Subcutaneous adipose tissue (tissue), 4 donors: ENCODE results near the gene CNDP1. TPM values are rescaled to one million over a fixed set of nuclear protein-coding genes. Genes with fewer than 3 reads are reported as not detected.

Experiments
- total RNA-seq, 4 donors: library from RNA; depleted of rRNA; stranded (reverse); fragments of >200 nt; gene quantifications; one replicate each; pipeline ENCODE4 v1.1.0, GENCODE V29; 2016
- TF ChIP-seq, protein P1 (sequence below): fragments of 450-650 bp; IDR thresholded peaks from one replicate; pipeline ENCODE4 v1.5.1; 2016; ENCODE audit warnings: low read depth, mild to moderate bottlenecking, control low read depth, antibody characterized with exemption, moderate library complexity

The CNDP1 gene, protein sequence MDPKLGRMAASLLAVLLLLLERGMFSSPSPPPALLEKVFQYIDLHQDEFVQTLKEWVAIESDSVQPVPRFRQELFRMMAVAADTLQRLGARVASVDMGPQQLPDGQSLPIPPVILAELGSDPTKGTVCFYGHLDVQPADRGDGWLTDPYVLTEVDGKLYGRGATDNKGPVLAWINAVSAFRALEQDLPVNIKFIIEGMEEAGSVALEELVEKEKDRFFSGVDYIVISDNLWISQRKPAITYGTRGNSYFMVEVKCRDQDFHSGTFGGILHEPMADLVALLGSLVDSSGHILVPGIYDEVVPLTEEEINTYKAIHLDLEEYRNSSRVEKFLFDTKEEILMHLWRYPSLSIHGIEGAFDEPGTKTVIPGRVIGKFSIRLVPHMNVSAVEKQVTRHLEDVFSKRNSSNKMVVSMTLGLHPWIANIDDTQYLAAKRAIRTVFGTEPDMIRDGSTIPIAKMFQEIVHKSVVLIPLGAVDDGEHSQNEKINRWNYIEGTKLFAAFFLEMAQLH
- 1 to 10 TPM in 1 of 4 donors, not detected in 3; 1.1 TPM for total RNA-seq

DNA sequence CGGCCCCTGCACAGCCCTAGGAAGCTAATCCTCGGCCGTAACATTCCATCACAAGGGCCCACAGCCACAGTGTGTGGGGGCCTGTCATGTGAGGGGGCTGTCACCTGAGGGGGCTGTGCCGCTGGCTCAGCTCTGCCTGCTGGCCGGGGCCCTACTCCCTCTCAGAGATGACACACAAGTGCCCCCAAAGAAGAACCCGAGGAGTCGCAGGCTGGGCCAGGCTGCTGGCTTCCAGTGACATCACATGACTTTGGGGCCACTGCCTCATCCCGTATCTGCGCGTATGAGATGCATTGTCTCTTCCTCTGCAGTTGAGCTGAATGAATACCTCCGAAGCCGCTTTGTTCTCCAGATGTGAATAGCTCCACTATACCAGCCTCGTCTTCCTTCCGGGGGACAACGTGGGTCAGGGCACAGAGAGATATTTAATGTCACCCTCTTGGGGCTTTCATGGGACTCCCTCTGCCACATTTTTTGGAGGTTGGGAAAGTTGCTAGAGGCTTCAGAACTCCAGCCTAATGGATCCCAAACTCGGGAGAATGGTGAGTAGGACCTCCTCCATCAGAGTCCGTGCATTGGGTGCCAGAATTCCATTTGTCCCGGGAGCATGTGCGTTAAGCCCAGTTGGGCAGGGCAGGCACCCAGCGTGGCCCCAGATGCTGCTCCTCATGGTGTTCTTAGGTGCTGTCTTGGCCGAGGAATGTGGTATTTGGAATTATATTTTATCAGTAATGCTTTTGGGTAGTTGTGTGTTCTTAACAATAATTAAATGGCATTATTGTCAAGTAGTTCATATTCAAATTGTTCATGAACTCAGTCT is at the start of gene CNDP1:
Gene CNDP1, plus strand, starts transcription at position 351 of the 820 bp plus-strand sequence. Its CDS starts 168 bp downstream, at position 519.
- TF ChIP-seq, protein P1, sequence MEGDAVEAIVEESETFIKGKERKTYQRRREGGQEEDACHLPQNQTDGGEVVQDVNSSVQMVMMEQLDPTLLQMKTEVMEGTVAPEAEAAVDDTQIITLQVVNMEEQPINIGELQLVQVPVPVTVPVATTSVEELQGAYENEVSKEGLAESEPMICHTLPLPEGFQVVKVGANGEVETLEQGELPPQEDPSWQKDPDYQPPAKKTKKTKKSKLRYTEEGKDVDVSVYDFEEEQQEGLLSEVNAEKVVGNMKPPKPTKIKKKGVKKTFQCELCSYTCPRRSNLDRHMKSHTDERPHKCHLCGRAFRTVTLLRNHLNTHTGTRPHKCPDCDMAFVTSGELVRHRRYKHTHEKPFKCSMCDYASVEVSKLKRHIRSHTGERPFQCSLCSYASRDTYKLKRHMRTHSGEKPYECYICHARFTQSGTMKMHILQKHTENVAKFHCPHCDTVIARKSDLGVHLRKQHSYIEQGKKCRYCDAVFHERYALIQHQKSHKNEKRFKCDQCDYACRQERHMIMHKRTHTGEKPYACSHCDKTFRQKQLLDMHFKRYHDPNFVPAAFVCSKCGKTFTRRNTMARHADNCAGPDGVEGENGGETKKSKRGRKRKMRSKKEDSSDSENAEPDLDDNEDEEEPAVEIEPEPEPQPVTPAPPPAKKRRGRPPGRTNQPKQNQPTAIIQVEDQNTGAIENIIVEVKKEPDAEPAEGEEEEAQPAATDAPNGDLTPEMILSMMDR = no peak

DNA sequence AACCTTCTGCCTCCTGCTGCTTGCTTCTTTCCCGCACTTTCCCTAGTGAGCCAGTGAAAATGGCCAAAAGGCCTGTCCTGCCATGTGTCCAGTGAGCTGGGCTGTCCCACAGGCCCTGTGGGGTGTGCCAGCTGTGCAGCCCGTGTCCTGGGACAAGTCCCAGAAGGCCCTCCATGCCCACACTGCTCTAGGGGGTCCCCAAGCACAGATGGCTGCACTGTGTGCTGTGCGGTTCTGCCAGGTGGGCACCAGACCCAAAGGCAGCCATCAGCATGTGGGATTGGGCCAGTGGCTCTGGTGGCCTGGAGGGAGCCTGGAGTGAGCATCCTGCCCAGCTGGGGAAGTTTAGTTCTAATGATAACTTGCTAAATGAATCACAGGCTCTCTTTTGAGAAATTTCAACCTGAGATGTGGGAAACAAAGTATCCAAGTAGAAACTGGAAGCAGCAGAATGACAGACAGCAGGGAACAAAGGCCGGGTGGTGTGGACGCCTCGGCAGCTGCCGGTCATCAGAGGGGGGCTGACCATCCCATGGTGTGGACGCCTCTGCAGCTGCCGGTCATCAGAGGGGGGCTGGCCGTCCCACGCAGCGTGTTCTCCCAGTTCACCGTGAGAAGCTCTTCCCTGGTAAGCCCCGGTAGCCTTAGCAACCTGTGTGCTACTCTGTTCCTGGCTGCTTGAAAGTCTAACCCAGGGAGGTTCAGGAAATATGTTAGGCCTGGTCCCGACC is 48.0 kb upstream of the CNDP1 start:
- TF ChIP-seq, protein P1 = no peak

DNA sequence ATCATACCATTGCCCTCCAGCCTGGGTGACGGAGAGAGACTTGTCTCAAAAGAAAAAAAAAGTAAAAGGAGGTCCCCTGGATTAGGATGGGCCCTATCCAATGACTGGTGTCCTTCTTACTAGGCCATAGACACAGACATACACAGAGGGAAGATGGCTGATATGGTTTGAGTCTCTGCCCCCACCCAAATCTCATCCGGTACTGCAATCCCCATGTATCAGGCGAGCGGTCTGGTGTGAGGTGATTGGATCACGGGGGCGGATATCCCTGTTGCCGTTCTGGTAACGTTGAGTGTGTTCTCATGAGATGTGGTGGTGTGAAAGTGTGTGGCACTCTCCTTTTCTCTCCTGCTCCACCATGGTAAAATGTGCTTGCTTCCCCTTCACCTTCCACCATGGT is 45.9 kb upstream of the CNDP1 start:
- TF ChIP-seq, protein P1 = no peak

DNA sequence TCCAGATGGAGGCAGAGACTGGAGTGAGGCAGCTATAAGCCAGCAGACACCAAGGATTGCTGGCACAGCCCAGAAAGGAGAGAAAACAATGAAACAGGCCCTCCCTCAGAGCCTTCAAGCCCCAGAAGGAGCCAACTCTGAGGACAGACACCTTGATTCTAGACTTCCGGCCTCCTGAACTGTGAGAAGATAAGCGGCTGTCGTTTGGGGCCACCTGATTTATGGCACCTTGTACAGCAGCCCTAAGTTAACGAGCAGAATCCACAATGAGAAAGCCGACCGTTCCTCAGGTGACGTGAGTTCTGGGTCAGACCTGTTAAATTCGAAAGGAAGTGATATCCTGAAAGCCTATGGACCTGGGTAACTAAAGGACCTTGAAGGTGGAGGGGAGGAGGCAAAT is 45.4 kb upstream of the CNDP1 start:
- TF ChIP-seq, protein P1 = no peak

DNA sequence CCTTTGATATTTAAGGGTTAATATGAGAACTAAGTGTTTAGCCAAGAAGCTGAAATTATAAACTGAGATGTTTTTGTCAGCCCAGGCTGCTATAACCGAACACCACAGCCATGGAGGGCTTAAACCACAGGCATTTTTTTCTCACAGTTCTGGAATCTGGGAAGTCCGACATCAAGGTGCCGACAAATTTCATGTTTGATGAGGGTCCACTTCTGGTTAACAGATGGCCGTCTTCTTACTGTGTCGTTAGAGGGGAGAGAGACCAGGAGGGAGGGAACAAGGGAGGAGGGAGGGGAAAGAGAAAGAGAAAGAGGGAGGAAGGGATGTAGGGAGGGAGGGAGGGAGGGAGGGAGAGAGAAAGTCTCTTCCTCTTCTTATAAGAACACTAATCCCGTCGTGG is 44.6 kb upstream of the CNDP1 start:
- TF ChIP-seq, protein P1 = no peak

DNA sequence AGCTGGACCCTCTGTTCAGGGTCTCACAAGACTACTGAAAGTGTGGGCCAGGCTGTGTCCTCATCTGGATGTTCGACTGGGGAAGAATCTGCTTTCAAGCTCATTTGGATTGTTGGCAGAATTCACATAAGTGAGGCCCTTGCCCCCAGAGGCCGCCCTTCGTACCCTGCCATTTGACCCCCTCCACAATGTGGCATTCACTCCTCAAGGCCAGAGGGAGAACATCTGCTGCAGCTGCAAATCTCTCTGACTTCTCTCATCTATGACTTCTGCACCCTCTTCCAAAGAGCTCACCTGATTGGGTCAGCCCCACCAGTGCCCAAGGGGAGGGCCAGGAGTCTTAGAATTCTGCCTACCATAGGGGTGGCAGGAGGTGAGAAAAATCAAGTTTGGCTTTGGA is 42.0 kb upstream of the CNDP1 start:
- TF ChIP-seq, protein P1 = no peak
